Astrocyte of the hippocampus (primary cell): ENCODE measurements around the gene IL1RAPL2.
"Not testable (repeated sequence)": the region's sequence is repeated elsewhere in the genome, so short reads cannot be mapped to it uniquely, and the experiment has no call there.

ENCODE experiments used
- DNase-seq: peaks from one replicate; pipeline ENCODE4 v3.0.0; 2011; ENCODE audit warnings: low read depth, low spot score

Gene IL1RAPL2

DNA sequence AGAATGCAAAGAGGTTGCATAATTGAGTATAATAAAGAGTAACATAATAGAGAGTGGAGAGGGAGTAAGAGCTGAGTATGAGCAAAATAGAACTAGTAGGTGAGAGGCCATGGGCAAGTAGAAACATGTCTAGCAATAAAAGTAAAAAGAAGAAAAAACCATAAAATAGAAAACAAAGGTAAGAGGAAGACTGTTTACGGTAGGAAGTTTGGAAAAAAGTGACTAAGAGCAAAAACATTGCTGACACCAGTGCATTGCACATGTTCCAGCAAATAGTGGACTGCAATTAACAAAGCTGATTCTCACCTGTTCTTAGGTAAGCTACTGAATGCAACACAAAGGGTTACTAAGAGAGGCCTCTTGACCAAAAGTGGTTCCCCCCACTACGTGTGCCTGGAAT is 451.6 kb downstream of the IL1RAPL2 start:
- DNase-seq: no peak

DNA sequence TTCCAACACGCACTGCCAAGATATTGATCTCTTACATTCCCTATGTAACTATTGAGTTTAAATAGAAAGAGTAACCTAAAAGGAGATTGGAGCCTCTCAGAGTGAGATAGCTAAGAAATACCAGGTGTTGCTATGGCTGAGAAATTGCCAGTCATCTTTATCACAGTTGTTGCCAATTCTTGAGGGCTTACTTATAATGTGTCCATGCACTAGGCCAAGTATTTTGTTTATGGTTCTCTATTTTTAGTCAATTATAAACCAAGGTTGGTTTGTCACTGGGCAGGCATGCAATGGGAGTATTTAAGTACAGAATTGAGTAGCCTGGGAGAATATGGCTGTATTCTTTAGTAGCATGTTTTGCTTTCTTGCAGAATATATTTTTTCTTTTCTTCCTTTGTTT is 452.9 kb downstream of the IL1RAPL2 start:
- DNase-seq: no peak

DNA sequence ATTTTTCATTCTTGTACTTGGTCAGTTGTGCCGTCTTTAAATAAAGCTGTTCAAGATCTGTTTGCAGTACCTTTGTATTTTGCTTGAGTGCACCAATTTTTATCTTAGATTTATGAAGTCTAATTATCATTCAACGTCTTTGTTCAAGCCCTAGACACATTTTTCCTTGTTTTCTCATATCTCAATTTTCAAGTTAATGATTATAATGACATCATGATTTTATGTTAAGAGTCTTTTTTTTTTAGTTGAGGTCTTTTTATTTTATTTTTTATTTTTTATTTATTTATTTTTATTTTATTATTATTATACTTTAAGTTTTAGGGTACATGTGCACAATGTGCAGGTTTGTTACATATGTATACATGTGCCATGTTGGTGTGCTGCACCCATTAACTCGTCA is 463.0 kb downstream of the IL1RAPL2 start:
- DNase-seq: not testable (repeated sequence)

DNA sequence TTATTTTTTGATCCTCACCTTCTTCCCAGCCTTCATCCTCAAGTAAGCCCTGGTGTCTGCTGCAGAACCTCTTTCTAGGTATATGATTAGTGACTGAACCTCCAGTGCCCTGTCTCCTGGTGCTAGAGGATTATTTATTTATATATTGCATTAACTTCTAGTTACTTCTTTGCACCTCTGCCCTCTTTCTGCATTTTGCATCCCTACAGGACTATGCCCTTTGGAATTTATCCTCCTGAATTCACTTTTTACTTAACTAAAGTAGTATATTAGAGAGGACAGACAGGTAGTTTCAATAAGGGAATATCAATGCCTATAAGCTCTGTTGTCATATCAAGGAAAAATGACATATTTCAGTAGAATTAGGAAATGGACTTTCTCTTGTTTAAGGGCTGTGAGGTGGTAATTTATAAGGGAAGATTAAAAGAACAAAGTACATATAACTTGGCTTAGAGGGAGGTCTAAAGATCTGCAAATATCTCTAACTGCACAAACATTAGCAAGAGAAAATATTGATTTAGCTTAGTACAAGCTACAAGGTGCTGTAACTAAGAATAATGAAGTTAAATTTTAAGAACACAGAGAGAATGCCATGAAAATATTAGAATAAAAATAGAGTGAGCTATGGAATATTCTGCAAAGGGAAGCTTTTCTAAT is 472.8 kb downstream of the IL1RAPL2 start:
- DNase-seq: no peak

DNA sequence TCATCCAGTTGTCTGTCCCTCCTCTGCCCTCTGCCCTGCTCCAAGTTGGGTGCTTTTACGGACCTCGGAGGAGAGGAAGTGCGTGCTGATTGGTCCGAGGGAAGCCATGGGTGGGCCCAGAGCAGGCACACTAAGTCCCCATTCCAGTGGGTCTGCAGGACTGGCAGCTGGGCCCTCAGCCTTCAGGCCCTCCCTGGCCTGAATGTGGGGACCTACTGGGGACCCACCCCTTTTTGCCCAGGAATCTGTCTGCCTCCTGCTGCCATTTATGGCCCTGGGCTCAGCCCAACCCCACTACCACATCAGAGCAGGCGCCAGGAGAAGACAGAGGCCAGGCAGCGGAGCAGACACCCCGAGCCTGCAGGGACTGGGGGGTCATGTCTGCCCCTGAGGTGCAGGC is 484.9 kb downstream of the IL1RAPL2 start:
- DNase-seq: no peak

DNA sequence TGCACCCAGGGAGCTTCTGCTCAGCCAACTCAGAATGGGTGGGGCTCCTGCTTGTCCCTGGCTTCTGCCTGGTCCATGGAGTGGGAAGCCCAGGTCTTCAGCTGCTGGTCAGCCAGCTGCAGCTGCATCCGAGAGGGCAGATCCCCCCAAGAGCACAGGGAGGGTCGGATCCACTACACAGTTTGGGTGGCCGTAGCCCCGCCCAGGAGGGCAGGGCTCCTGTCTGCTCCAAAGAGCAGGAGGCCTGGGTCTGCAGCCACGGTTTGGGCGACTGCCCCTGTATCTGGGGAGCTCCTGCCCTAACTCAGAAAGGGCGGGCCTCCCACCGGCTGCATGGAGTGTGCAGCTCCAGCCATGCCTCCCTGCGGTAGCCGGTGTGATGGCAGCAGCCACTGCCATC is 485.4 kb downstream of the IL1RAPL2 start:
- DNase-seq: no peak

DNA sequence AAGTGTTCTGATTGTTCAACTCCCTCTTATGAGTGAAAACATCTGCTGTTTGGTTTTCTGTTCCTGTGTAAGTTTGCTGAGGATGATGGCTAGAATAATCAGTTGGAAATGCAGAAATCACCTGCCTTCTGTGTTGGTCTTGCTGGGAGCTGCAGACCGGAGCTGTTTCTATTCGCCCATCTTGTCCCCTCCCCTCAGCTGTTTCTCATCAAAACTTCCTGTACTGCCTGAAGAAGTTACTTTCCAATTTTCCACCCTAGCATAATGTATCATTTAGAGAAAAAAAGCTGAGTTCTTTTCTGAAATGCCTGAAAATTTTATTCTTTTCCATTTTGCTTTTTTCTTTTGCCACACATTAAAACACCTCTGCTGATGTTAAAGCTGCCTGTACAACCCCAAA is 486.9 kb downstream of the IL1RAPL2 start:
- DNase-seq: no peak

- DNase-seq: no peak
Observed at GRCh38 chrX:105063743-105064142, 497.7 kb downstream of the IL1RAPL2 start.

DNA sequence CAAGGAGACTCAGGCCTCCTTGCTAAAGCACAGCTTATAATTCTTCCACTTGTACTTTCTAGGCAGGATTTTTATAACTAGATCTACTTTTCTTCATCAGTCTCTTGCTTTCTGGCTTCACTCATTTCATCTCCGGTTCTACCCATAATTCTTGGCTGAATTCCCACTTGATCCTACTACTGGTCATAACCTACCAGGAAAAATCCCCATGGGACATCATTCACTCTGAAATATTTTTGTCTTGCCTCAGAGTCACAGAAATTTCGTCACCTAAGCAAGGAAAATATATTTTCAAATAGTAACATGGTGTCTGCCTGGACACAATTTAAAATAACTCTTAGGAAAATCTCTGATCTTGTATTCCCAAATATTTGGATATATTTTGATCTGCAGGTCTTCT is 532.2 kb downstream of the IL1RAPL2 start:
- no peak for DNase-seq

GRCh38 chrX:105098812-105099211 is 532.8 kb downstream of the IL1RAPL2 start:
- DNase-seq: no peak

DNA sequence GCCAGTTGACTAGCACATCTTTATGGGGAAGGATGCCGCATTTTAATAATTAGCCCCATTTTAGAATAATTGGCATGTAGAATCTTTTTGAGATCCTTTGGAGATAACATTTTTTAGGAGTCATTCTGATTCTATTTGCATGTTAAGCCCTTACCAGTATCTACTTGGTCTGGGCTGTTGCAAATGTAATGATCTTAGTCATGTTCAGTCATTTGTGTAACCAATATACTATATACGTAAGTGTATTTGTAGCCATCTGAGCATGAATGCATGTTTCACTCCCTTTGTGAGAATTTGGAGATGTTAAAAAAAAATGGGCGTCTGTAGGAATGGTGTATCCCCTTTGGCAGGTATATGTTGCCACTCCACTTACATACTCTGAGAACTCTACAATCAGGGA is 535.4 kb downstream of the IL1RAPL2 start:
- no peak for DNase-seq

GRCh38 chrX:105109936-105110335 is 543.9 kb downstream of the IL1RAPL2 start:
- no peak for DNase-seq

DNA sequence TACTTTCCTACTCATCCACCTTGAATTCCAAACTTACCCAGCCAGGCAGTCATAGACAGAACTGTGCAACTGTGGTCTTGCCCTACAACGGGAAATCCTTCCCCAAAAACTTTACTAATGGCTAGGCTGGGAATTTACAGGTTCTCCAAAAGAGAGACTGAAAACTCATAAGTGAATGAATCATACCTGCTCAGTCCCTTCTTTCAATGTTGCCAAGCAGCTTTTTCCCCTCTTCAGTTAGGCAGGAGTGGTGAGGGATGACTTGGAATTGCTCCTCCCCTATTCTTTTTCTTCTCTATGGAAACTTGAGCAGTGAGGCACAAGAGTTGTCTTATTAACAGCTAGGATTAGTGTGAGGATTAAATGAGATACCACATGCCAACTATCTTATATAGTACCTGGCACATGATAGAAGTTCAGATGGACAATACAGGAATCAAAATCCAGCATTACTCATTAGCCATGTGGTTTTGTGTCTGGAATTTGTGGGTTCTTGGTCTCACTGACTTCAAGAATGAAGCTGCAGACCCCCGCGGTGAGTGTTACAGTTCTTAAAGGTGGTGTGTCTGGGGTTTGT is 548.6 kb downstream of the IL1RAPL2 start:
- DNase-seq: no peak

DNA sequence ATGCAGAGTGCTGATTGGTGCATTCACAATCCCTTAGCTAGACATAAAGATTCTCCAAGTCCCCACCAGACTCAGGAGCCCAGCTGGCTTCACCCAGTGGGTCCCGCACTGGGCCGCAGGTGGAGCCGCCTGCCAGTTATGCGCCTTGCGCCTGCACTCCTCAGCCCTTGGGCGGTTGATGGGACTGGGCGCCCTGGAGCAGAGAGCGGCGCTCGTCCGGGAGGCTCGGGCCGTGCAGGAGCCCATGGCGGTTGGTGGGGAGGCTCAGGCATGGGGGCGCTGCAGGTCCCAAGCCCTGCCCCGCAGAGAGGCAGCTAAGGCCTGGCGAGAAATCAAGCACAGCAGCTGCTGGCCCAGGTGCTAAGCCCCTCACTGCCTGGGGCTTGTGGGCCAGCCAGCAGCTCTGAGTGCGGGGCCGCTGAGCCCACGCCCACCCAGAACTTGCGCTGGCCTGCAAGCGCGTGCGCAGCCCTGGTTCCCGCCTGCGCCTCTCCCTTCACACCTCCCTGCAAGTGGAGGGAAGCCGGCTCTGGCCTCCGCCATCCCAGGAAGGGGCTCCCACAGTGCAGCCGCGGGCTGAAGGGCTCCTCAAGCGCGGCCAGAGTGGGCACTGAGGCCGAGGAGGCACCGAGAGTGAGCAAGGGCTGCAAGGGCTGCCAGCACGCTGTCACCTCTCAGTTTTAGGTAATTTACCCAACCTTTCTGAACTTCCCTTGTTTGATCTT is 549.8 kb downstream of the IL1RAPL2 start:
- not testable (repeated sequence) for DNase-seq

DNA sequence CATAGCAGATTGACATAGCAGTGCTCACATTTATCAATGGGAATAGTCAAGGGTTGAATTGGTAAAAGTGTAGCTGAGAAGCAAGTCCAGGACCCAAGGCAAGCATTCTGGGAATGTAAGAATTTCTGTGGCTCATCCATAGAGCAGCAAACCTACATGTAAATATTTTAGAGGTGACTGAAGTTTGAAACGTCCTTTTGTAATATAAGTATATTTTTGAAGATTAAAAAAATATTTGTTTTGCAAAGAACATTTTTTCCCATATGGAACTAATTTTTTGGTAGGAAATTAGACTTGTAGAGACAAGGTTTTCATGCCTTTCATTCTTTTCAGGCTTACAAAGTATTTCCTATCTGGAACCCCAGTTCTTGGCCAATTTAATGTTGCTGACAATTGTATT is 550.5 kb downstream of the IL1RAPL2 start:
- DNase-seq: no peak

GRCh38 chrX:105117621-105118020 is 551.6 kb downstream of the IL1RAPL2 start:
- DNase-seq: no peak

GRCh38 chrX:105120463-105120862 is 554.5 kb downstream of the IL1RAPL2 start:
- no peak for DNase-seq

DNA sequence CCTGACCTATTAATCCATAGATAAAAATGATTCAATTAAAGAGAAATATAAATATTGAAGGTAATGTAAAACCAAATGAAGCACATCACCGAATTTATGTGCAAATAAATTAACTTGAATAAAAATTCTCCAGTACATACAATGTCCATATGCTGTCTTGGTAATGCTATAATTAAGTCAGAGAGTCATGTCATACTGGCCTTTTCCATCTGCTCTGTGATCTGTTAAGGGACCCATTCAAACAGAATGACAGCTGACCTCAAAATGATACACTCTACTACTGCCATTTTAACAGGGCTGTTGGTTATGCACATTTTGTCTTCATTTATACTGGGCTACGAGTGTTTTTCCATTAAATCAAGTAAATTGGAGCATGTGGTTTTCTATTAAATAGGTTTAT is 555.2 kb downstream of the IL1RAPL2 start:
- no peak for DNase-seq

DNA sequence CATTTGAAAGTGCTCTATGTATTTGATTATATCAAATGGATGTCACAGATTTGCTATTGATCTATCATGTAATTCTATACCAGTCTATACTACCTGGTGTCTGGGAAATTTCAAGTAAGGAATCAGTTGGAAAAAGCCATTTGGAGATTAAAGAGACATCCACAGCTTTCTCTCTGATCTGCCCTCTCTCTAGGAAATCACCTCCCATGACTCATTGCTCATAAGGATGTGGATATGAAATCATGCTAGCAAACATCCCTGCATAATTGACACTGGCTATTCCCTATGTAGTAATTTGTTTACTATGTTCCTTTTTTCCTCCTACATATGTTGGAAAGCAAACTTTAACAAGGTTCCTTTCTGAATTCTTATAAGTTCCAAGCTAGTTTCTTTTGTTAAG is 560.2 kb downstream of the IL1RAPL2 start:
- no peak for DNase-seq

DNA sequence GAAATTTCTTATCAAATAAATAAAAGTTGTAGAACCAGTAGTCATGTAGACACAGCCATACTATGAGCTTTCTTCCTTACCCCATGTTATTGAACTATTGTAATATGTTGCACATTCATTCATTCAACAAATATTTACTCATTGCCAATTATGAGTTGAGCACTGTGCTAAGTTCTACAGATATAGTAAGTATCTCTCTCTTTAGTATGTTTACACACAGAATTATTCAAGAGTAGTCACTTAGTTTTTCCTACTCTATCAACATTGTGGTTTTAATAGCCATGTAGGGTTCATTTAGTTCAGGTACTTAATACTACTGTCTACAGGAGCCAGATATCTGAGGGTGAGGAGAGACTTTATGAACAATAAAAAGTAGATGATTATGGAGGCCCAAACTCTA is 568.3 kb downstream of the IL1RAPL2 start:
- DNase-seq: no peak

GRCh38 chrX:105136786-105137185 is 570.8 kb downstream of the IL1RAPL2 start:
- no peak for DNase-seq

- no peak for DNase-seq
Observed at GRCh38 chrX:105150036-105150435, 584.0 kb downstream of the IL1RAPL2 start.

DNA sequence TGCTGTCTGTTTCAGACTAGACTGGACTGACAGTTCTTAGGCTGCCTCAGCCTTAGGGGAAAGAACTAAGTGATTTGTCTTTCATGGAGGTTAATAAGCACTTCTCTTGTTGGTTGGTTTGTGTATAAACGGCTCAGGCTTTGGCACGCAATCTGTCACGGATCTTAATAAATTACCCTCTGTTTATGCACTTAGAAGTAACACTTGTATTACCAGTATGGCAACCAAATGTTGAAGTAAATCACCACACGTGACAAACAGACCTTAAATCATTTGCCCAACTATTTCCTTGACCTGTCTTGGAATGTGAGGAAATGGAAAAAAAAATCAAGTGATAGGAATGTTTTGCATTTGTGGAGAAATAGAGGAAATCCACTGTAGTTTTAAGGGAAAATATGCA is 584.6 kb downstream of the IL1RAPL2 start:
- DNase-seq: no peak
